ENCODE data around the gene CREB5. TPM values are rescaled to one million over a fixed set of nuclear protein-coding genes. Genes with fewer than 3 reads are reported as not detected.

The CREB5 gene
- total and polyA plus RNA-seq, 8 donors: 2.5 to 11.5 (median 3.6) TPM

- TF ChIP-seq, protein P1, sequence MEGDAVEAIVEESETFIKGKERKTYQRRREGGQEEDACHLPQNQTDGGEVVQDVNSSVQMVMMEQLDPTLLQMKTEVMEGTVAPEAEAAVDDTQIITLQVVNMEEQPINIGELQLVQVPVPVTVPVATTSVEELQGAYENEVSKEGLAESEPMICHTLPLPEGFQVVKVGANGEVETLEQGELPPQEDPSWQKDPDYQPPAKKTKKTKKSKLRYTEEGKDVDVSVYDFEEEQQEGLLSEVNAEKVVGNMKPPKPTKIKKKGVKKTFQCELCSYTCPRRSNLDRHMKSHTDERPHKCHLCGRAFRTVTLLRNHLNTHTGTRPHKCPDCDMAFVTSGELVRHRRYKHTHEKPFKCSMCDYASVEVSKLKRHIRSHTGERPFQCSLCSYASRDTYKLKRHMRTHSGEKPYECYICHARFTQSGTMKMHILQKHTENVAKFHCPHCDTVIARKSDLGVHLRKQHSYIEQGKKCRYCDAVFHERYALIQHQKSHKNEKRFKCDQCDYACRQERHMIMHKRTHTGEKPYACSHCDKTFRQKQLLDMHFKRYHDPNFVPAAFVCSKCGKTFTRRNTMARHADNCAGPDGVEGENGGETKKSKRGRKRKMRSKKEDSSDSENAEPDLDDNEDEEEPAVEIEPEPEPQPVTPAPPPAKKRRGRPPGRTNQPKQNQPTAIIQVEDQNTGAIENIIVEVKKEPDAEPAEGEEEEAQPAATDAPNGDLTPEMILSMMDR (IDR thresholded peaks at IDR 0.05): no peak
- Histone ChIP-seq H3K27me3 (peaks cover 0 to 4% (median 0%) of the 10 kb centered on the region in 4 donors), H3K4me3 (no peak overlapping the region), H3K36me3 (no peaks in the 10 kb centered on the region), H3K4me1 (no peaks in the 10 kb centered on the region), H3K9me3 (no peaks in the 10 kb centered on the region), H3K27ac (no peak overlapping the region)
- DNase-seq (no peak), ATAC-seq (peak in 2 of 4 donors; percentile 22 to 51), FAIRE-seq (no peak)
- intact Hi-C loops (cut with DNase I): no loop called here
- WGBS, 2 donors: 65 to 69% methylated on average over 11 of the region's 11 CpGs
These were observed 320.0 kb downstream of the CREB5 start for GRCh38 chr7:28732071-28732869.

GRCh38 chr7:28733035-28733434 lies 320.7 kb downstream of the CREB5 start:
- 62 to 66% methylated on average over 2 of the region's 2 CpGs for WGBS, 2 donors

DNA sequence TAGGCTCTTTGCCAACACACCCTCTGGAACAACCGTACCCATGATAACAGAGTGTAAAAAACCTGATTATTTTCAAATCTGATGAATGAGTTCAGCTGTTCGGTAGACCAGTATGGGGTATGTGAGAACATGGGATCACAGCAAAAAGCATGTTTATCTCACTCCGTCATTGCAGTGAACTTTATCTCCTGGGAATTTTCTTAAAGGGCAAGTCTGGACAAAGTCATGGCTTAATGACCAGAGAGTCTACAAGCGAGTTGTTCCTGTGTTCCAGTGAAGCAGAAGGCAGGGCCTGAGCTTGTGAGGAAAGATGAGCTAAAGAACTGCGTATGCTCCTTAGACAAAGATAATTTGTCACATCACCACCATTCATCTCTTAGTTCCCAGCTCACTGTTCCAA lies 326.1 kb downstream of the CREB5 start:
- H3K27ac ChIP-seq: no peak overlapping the region
- DNase-seq (no peak), FAIRE-seq (no peak), ATAC-seq (peak in 3 of 4 donors; percentile 29 to 82 (median 63))
- peaks cover 0 to 6% (median 5%) of the 10 kb centered on the region in 3 donors for H3K4me1 ChIP-seq
- TF ChIP-seq, protein P1 (IDR thresholded peaks at IDR 0.05): no peak
- no peak overlapping the region for H3K4me3 ChIP-seq
- H3K9me3 ChIP-seq: no peaks in the 10 kb centered on the region
- H3K27me3 ChIP-seq: no peaks in the 10 kb centered on the region
- intact Hi-C loops (cut with DNase I): no loop called here
- 29 to 35% methylated on average over 5 of the region's 5 CpGs for WGBS, 2 donors
- H3K36me3 ChIP-seq: no peaks in the 10 kb centered on the region

More at GRCh38 chr7:28733035-28733434, 320.7 kb downstream of the CREB5 start:
- FAIRE-seq (no peak), ATAC-seq (no peak), DNase-seq (no peak)
- peaks cover 0 to under 1% (median under 1%) of the 10 kb centered on the region in 3 donors for H3K4me1 ChIP-seq
- no peaks in the 10 kb centered on the region for H3K36me3 ChIP-seq
- H3K4me3 ChIP-seq: no peak overlapping the region
- peaks cover 0 to under 1% (median 0%) of the 10 kb centered on the region in 4 donors for H3K27me3 ChIP-seq
- intact Hi-C loops (cut with DNase I): no loop called here
- TF ChIP-seq, protein P1 (IDR thresholded peaks at IDR 0.05): no peak
- no peak overlapping the region for H3K27ac ChIP-seq
- no peaks in the 10 kb centered on the region for H3K9me3 ChIP-seq

- TF ChIP-seq, protein P1 (IDR thresholded peaks at IDR 0.05): no peak
- Histone ChIP-seq H3K36me3 (no peaks in the 10 kb centered on the region), H3K4me1 (peaks cover 0 to 6% (median 5%) of the 10 kb centered on the region in 3 donors), H3K27ac (no peak overlapping the region), H3K4me3 (no peak overlapping the region), H3K9me3 (no peaks in the 10 kb centered on the region), H3K27me3 (no peaks in the 10 kb centered on the region)
- FAIRE-seq (no peak), DNase-seq (no peak), ATAC-seq (no peak)
- intact Hi-C loops (cut with DNase I): no loop called here
- WGBS, 2 donors: 71 to 73% methylated on average over 3 of the region's 3 CpGs
These were observed 326.8 kb downstream of the CREB5 start for GRCh38 chr7:28739128-28739527.

GRCh38 chr7:28739826-28740225 lies 327.5 kb downstream of the CREB5 start:
- Histone ChIP-seq H3K4me1 (peaks cover 0 to 6% (median 5%) of the 10 kb centered on the region in 3 donors), H3K4me3 (no peak overlapping the region), H3K9me3 (no peaks in the 10 kb centered on the region), H3K27ac (no peak overlapping the region), H3K36me3 (no peaks in the 10 kb centered on the region), H3K27me3 (no peaks in the 10 kb centered on the region)
- TF ChIP-seq, protein P1 (IDR thresholded peaks at IDR 0.05): no peak
- intact Hi-C loops (cut with DNase I): no loop called here
- peak in 1 of 4 donors; percentile 42 for ATAC-seq
- 60 to 63% methylated on average over 5 of the region's 5 CpGs for WGBS, 2 donors
- no peak for FAIRE-seq
- no peak for DNase-seq

Data from pancreas (tissue), 10 donors.